HL-60 (cell line): ENCODE results near the gene ALDOB.

Source experiments
- DNase-seq, 2 experiments: peaks; one replicate each; pipeline ENCODE4 v3.0.0-alpha.2; 2010 to 2020; ENCODE audit warnings: low read depth in 1 of 2, low spot score in 1 of 2
- H3K27ac ChIP-seq: fragments of 250-450 bp; sonication (Bioruptor Pico); replicated peaks from 2 replicates; pipeline ENCODE4 v1.5.1; 2020; ENCODE audit warnings: mild to moderate bottlenecking, moderate library complexity
- H3K27me3 ChIP-seq: fragments of 250-450 bp; sonication (Bioruptor Pico); 2 replicates; pipeline ENCODE4 v1.5.1; 2021; ENCODE audit warnings: mild to moderate bottlenecking, moderate library complexity; ENCODE audit not compliant: insufficient read depth, poor library complexity, severe bottlenecking
- H3K4me3 ChIP-seq: replicated peaks from 2 replicates; pipeline ENCODE4 v1.5.1; 2011; ENCODE audit warnings: mild to moderate bottlenecking, control low read depth, low read length; ENCODE audit not compliant: insufficient read depth
- GABPA ChIP-seq: IDR thresholded peaks from 2 replicates; pipeline ENCODE4 v1.6.1; 2012; ENCODE audit warnings: low read depth
- POLR2AphosphoS5 ChIP-seq: IDR thresholded peaks from 2 replicates; pipeline ENCODE4 v1.6.1; 2012; ENCODE audit warnings: low read depth
- SPI1 ChIP-seq: IDR thresholded peaks from 2 replicates; pipeline ENCODE4 v1.6.1; 2012; ENCODE audit warnings: low read depth, mild to moderate bottlenecking, borderline replicate concordance
- TF ChIP-seq, protein P1 (sequence below): IDR thresholded peaks from 2 replicates; pipeline ENCODE4 v1.6.1; 2012; ENCODE audit warnings: low read depth; ENCODE audit not compliant: insufficient replicate concordance
- TF ChIP-seq, protein P2 (sequence below): IDR thresholded peaks from one replicate; pipeline ENCODE4 v1.5.1; 2011; ENCODE audit warnings: low read length, control low read depth, inconsistent platforms; ENCODE audit not compliant: insufficient read depth

ALDOB gene

DNA sequence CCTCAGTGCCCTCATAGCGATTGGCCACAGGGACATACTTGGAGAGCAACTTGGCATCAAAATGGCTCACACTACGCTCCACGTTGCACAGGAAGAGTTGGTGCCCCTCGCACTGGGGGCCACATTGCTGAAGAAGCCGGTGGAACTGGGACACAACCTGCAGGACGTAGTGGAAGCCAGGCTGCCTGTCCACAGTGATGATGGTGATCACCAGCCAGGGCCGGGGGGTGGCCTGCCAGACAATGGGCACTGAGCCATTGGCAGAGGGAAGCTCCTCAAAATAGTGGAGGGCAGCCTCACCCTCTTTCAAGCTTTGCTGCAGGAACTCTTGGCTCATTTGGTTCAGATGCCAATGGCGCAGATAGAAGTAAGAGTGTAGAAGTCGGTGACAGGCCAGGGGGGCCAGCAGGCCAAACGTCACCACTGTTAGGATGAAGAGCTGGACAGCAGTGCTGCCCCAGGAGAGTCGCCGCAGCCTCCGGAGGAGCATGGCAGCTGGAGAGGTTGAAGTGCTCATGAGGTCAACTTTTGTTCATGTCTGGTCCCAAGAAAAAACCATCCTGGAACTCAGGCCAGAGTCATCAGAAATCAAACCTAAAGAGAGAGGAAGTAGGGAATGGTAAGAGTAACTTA, 41.1 kb upstream of the ALDOB start:
- no peaks in the 10 kb centered on the region for H3K27me3 ChIP-seq
- no peak overlapping the region for H3K27ac ChIP-seq
- DNase-seq = no peak
- no peak overlapping the region for H3K4me3 ChIP-seq
- TF ChIP-seq, protein P1, sequence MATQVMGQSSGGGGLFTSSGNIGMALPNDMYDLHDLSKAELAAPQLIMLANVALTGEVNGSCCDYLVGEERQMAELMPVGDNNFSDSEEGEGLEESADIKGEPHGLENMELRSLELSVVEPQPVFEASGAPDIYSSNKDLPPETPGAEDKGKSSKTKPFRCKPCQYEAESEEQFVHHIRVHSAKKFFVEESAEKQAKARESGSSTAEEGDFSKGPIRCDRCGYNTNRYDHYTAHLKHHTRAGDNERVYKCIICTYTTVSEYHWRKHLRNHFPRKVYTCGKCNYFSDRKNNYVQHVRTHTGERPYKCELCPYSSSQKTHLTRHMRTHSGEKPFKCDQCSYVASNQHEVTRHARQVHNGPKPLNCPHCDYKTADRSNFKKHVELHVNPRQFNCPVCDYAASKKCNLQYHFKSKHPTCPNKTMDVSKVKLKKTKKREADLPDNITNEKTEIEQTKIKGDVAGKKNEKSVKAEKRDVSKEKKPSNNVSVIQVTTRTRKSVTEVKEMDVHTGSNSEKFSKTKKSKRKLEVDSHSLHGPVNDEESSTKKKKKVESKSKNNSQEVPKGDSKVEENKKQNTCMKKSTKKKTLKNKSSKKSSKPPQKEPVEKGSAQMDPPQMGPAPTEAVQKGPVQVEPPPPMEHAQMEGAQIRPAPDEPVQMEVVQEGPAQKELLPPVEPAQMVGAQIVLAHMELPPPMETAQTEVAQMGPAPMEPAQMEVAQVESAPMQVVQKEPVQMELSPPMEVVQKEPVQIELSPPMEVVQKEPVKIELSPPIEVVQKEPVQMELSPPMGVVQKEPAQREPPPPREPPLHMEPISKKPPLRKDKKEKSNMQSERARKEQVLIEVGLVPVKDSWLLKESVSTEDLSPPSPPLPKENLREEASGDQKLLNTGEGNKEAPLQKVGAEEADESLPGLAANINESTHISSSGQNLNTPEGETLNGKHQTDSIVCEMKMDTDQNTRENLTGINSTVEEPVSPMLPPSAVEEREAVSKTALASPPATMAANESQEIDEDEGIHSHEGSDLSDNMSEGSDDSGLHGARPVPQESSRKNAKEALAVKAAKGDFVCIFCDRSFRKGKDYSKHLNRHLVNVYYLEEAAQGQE = no peak
- TF ChIP-seq GABPA = no peak
- TF ChIP-seq, protein P2, sequence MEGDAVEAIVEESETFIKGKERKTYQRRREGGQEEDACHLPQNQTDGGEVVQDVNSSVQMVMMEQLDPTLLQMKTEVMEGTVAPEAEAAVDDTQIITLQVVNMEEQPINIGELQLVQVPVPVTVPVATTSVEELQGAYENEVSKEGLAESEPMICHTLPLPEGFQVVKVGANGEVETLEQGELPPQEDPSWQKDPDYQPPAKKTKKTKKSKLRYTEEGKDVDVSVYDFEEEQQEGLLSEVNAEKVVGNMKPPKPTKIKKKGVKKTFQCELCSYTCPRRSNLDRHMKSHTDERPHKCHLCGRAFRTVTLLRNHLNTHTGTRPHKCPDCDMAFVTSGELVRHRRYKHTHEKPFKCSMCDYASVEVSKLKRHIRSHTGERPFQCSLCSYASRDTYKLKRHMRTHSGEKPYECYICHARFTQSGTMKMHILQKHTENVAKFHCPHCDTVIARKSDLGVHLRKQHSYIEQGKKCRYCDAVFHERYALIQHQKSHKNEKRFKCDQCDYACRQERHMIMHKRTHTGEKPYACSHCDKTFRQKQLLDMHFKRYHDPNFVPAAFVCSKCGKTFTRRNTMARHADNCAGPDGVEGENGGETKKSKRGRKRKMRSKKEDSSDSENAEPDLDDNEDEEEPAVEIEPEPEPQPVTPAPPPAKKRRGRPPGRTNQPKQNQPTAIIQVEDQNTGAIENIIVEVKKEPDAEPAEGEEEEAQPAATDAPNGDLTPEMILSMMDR = no peak
- no peak for TF ChIP-seq POLR2AphosphoS5
- TF ChIP-seq SPI1 = no peak

DNA sequence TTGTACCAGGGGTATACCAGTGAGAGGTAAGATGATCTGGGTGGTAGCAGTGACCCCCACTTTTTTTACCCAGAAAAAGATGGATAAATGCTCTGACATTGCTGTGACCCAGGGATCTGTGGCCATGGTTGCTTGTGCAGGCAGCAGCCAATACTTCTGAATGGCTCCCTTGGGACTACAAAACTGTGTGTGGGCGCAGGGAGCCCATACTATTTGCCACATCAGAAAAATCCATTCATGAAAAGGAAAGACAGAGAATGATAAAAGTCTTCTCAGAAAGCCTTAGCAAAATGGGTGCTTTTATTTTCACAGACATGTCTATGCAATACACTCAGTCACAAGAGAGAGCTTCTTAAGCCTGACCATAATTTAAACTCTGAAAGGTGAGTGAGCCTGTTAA, 37.3 kb upstream of the ALDOB start:
- Histone ChIP-seq H3K27me3 (peaks cover 2% of the 10 kb centered on the region), H3K4me3 (no peak overlapping the region), H3K27ac (no peak overlapping the region)
- DNase-seq = no peak
- TF ChIP-seq, protein P2 = no peak
- TF ChIP-seq, protein P1 = no peak
- TF ChIP-seq GABPA (no peak), POLR2AphosphoS5 (no peak), SPI1 (no peak)

DNA sequence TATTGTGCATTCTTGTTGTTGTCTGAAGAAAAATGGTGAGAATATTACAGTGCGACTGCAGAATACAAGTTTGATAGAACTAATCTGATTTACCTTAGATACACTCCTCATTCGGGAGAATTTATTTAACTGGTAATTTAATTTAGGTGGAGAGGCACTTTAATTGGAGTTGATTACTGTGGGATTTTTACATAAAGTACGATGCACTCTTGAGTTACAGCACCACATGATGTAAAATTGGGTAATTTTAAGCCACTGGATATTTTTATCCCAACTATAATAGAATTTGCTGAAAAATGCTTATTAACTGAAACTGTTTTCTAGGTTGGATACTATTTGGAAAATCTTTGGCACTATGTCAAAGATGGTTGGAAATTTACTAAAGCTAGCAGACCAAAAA, 35.4 kb upstream of the ALDOB start:
- TF ChIP-seq POLR2AphosphoS5 = no peak
- TF ChIP-seq, protein P2 = no peak
- no peak for TF ChIP-seq SPI1
- TF ChIP-seq GABPA = no peak
- TF ChIP-seq, protein P1 = no peak
- H3K27ac ChIP-seq = no peak overlapping the region
- H3K4me3 ChIP-seq = no peak overlapping the region
- peaks cover 2% of the 10 kb centered on the region for H3K27me3 ChIP-seq
- DNase-seq = no peak
